DMS114 treated with DMSO at 0.1 percent for 48 hours (cell line): ENCODE measurements around the gene UNC13A.
"Not testable (repeated sequence)": the region's sequence is repeated elsewhere in the genome, so short reads cannot be mapped to it uniquely, and the experiment has no call there.

Experiments used
- DNase-seq: peaks from one replicate; lab custom pipeline; 2025; ENCODE audit not compliant: unreplicated experiment; lab: John Stamatoyannopoulos, UW

The UNC13A gene

GRCh38 chr19:17576758-17577456, 111.2 kb downstream of the UNC13A start:
- no peak for DNase-seq

GRCh38 chr19:17575871-17576757, 112.0 kb downstream of the UNC13A start:
- no peak for DNase-seq

GRCh38 chr19:17572638-17573037, 115.5 kb downstream of the UNC13A start:
- DNase-seq, result no peak

- DNase-seq, result no peak
Measured at GRCh38 chr19:17570791-17571190, 117.4 kb downstream of the UNC13A start.

- DNase-seq, result not testable (repeated sequence)
Measured at GRCh38 chr19:17570291-17570690, 117.9 kb downstream of the UNC13A start.

- no peak for DNase-seq
Measured at GRCh38 chr19:17567940-17568339, 120.2 kb downstream of the UNC13A start.

GRCh38 chr19:17565611-17566010, 122.5 kb downstream of the UNC13A start:
- no peak for DNase-seq

- no peak for DNase-seq
Measured at GRCh38 chr19:17564781-17565180, 123.4 kb downstream of the UNC13A start.

GRCh38 chr19:17562561-17562960, 125.6 kb downstream of the UNC13A start:
- DNase-seq, result no peak

GRCh38 chr19:17562097-17562496, 126.1 kb downstream of the UNC13A start:
- DNase-seq, result no peak

GRCh38 chr19:17560205-17560595, 128.0 kb downstream of the UNC13A start:
- DNase-seq, result no peak

- DNase-seq, result no peak
Measured at GRCh38 chr19:17557466-17557865, 130.7 kb downstream of the UNC13A start.

- DNase-seq, result no peak
Measured at GRCh38 chr19:17556995-17557394, 131.2 kb downstream of the UNC13A start.

- no peak for DNase-seq
Measured at GRCh38 chr19:17555929-17556813, 132.0 kb downstream of the UNC13A start.

- DNase-seq, result peak; percentile 98
Measured at GRCh38 chr19:17555480-17555928, 132.7 kb downstream of the UNC13A start, which contains the start of gene COLGALT1. Gene COLGALT1 (plus strand): TSS chr19:17555649. CDS start chr19:17555714, 65 bp downstream.

- DNase-seq, result no peak
Measured at GRCh38 chr19:17554968-17555479, 133.1 kb downstream of the UNC13A start.

GRCh38 chr19:17553256-17553655, 134.9 kb downstream of the UNC13A start:
- no peak for DNase-seq

GRCh38 chr19:17552735-17553134, 135.4 kb downstream of the UNC13A start:
- not testable (repeated sequence) for DNase-seq
